ENCODE measurements around the gene UNC13A.

The UNC13A gene

GRCh38 chr19:17627921-17628320 is 60.2 kb downstream of the UNC13A start:
- no peak for DNase-seq (ENCODE audit: low read depth in 4 of 4, low spot score in 1 of 4)

- no peak for DNase-seq (ENCODE audit: low read depth in 4 of 4, low spot score in 1 of 4)
Measured at GRCh38 chr19:17627161-17627560, 61.0 kb downstream of the UNC13A start.

- DNase-seq (ENCODE audit: low read depth in 4 of 4, low spot score in 1 of 4): no peak
Measured at GRCh38 chr19:17626456-17627015, 61.6 kb downstream of the UNC13A start.

- no peak for DNase-seq (ENCODE audit: low read depth in 4 of 4, low spot score in 1 of 4)
Measured at GRCh38 chr19:17625980-17626379, 62.2 kb downstream of the UNC13A start.

GRCh38 chr19:17625043-17625442 is 63.1 kb downstream of the UNC13A start:
- DNase-seq (ENCODE audit: low read depth in 4 of 4, low spot score in 1 of 4): no peak

- no peak for DNase-seq (ENCODE audit: low read depth in 4 of 4, low spot score in 1 of 4)
Measured at GRCh38 chr19:17624314-17624991, 63.7 kb downstream of the UNC13A start.

GRCh38 chr19:17623224-17623935 is 64.8 kb downstream of the UNC13A start:
- DNase-seq (ENCODE audit: low read depth in 4 of 4, low spot score in 1 of 4): no peak

GRCh38 chr19:17620696-17621095 is 67.5 kb downstream of the UNC13A start:
- DNase-seq (ENCODE audit: low read depth in 4 of 4, low spot score in 1 of 4): no peak

- no peak for DNase-seq (ENCODE audit: low read depth in 4 of 4, low spot score in 1 of 4)
Measured at GRCh38 chr19:17618936-17619335, 69.2 kb downstream of the UNC13A start.

GRCh38 chr19:17618281-17618903 is 69.8 kb downstream of the UNC13A start:
- no peak for DNase-seq (ENCODE audit: low read depth in 4 of 4, low spot score in 1 of 4)

GRCh38 chr19:17617807-17618192 is 70.4 kb downstream of the UNC13A start:
- DNase-seq (ENCODE audit: low read depth in 4 of 4, low spot score in 1 of 4): no peak

GRCh38 chr19:17616961-17617806 is 71.0 kb downstream of the UNC13A start:
- DNase-seq (ENCODE audit: low read depth in 4 of 4, low spot score in 1 of 4): no peak

- DNase-seq (ENCODE audit: low read depth in 4 of 4, low spot score in 1 of 4): no peak
Measured at GRCh38 chr19:17616686-17616960, 71.5 kb downstream of the UNC13A start.

GRCh38 chr19:17615889-17616685 is 72.1 kb downstream of the UNC13A start:
- DNase-seq (ENCODE audit: low read depth in 4 of 4, low spot score in 1 of 4): no peak

GRCh38 chr19:17614476-17614875 is 73.7 kb downstream of the UNC13A start:
- no peak for DNase-seq (ENCODE audit: low read depth in 4 of 4, low spot score in 1 of 4)

GRCh38 chr19:17611462-17612244 is 76.5 kb downstream of the UNC13A start:
- no peak for DNase-seq (ENCODE audit: low read depth in 4 of 4, low spot score in 1 of 4)

- DNase-seq (ENCODE audit: low read depth in 4 of 4, low spot score in 1 of 4): no peak
Measured at GRCh38 chr19:17610384-17610783, 77.8 kb downstream of the UNC13A start.

GRCh38 chr19:17607936-17608335 is 80.2 kb downstream of the UNC13A start:
- no peak for DNase-seq (ENCODE audit: low read depth in 4 of 4, low spot score in 1 of 4)

- DNase-seq (ENCODE audit: low read depth in 4 of 4, low spot score in 1 of 4): no peak
Measured at GRCh38 chr19:17606590-17607185, 81.5 kb downstream of the UNC13A start.
